NOMO-1 treated with DMSO at 0.1 percent for 48 hours (cell line): ENCODE data around the gene STX5.
A peak's percentile ranks its signal among the peaks of the same experiment; 100 is the strongest.
"Not testable (repeated sequence)": the region's sequence is repeated elsewhere in the genome, so short reads cannot be mapped to it uniquely, and the experiment has no call there.

Experiments
- DNase-seq: peaks from one replicate; lab custom pipeline; 2025; ENCODE audit not compliant: unreplicated experiment; lab: John Stamatoyannopoulos, UW

Gene STX5

DNA sequence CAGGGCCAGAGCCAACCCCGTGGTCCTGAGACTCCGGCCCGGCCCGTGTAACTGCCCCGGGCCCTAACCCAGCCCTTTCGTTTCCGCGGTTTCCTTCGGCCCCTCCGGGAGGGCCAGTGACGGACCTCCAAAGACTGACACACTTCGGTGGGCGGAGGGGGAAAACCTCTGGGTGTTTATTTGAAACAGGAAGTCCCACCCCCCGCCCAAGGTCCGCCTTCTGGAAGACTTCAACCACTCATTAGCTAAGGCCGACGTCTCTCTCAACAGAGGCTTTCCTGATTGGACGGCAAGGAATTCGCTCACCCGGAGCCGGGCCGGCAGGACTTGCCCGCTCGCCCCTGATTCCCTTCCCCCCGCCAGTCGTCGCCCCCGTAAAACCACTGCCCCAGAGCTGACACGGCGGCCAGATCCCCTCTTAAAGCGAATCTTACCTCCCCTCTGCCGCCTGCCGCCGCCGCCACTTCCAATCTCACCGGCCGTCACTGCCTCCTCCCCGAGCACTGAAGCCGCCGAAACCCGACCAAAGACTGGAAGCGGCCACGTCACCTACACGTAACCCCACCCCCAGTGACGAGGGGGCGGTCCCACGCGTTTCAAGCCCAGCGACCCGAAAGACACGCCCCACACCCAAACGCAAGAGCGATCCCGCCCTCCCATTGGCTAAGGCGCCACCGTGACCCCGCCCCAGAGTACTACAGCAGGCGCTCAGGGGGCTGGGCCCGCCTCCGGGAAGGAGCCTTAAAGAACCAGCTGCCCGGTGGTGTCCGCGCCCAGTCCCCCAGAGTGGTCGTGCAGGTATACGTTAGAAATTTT lies at the start of gene STX5:
Gene STX5, minus strand, starts transcription at position 532 of the 816 bp plus-strand sequence. CDS start 808 bp downstream, outside the sequence.
- peak; percentile 97 for DNase-seq

DNA sequence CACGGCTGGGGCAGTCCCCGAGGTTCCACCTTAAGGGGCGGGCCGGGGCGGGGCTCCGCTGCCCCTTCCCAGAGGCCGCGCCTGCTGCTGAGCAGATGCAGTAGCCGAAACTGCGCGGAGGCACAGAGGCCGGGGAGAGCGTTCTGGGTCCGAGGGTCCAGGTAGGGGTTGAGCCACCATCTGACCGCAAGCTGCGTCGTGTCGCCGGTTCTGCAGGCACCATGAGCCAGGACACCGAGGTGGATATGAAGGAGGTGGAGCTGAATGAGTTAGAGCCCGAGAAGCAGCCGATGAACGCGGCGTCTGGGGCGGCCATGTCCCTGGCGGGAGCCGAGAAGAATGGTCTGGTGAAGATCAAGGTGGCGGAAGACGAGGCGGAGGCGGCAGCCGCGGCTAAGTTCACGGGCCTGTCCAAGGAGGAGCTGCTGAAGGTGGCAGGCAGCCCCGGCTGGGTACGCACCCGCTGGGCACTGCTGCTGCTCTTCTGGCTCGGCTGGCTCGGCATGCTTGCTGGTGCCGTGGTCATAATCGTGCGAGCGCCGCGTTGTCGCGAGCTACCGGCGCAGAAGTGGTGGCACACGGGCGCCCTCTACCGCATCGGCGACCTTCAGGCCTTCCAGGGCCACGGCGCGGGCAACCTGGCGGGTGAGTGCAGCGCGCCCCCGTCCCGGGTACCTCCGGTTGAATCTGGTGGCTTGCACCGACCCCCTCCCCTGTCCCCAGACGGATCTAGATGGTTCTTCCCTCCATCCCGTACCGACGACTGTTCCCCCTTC lies 49.1 kb upstream of the STX5 start, which contains the start of gene SLC3A2:
Gene SLC3A2, plus strand, starts transcription at position 94 of the 776 bp plus-strand sequence. Its CDS starts 128 bp downstream, at position 222.
- DNase-seq, result peak; percentile 89

GRCh38 chr11:62880231-62880802 lies 48.5 kb upstream of the STX5 start:
- DNase-seq, result peak; percentile 34

DNA sequence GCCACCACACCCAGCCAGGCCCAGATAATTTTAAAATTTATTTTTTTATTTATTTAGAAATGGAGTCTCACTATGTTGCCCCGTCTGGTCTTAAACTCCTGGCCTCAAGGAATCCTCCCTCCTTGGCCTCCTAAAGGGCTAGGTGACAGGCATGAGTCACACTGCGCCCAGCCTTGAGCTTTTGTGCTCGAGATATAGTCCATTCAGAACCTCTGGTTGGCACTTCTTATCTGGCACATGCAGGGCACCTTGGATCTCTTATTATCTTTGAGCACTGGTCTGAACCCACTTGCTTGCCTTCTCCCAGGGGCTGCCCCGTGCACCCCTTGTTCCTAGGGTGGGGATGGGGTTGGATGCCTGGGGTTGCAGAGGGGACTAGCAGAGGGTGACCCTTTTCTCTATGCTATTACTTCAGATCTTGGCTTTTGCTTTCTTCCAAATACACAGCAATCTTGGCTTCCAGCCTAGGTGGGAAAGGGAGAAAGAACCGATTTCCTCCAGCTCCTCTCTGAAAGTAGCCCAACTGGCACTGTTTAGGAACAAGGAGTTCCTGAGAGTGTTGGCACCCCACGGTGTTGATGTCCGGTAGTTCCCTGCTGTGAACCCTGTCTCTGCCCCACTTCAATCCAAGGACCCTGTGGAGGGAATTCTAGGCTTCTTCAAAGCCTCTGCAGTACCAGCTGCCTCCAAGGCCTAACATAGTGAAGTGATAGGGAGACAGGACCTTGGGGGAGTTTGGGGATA lies 47.6 kb upstream of the STX5 start:
- DNase-seq, result no peak

- no peak for DNase-seq
Observed at GRCh38 chr11:62876712-62877111, 44.9 kb upstream of the STX5 start.

- DNase-seq, result no peak
Observed at GRCh38 chr11:62875698-62876478, 44.0 kb upstream of the STX5 start.

DNA sequence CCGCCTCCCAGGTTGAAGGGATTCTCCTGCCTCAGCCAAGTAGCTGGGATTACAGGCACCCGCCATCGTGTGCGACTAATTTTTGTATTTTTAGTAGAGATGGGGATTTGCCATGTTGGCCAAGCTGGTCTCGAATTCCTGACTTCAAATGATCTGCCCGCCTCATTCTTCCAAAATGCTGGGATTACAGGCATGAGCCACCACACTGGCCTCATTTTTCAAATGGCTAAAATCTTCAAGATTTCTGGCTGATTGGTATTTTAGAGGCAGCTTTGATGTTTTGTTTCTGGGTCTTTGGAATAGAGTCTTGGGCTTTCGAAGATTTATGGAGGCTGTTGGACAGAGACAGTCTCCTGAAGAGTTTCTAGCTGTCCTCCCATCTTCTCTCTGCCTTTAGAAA lies 43.0 kb upstream of the STX5 start:
- no peak for DNase-seq

- no peak for DNase-seq
Observed at GRCh38 chr11:62865635-62866034, 33.8 kb upstream of the STX5 start.

GRCh38 chr11:62863687-62864335 lies 32.0 kb upstream of the STX5 start:
- no peak for DNase-seq

- DNase-seq, result not testable (repeated sequence)
Observed at GRCh38 chr11:62861564-62862192, 29.8 kb upstream of the STX5 start.

DNA sequence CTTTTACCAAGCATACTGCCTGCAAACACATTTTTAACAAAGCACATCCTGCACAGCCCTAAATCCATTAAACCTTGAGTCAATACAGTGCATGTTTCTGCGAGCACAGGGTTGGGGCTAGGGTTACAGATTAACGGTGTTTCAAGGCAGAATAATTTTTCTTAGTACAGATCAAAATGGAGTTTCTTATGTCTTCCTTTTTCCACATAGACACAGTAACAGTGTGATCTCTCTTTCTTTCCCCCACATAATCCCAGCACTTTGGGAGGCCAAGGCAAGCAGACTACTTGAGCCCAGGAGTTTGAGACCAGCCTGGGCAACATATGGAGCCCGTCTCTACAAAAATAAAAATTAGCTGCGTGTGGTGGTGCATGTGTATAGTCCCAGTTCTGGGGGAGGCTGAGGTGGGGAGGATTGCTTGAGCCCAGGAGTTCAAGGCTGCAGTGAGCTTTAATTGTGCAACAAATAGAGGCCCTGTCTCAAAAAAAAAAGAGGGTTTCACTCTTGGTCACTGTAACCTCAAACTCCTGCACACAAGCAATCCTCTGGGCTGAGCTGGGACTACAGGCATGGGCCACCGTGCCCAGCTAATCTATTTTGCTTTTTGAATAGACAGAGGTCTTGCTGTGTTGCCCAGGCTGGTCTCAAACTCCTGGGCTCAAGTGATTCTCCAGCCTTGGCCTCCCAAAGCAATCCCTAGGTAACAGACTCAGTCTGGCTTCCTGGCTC lies 29.1 kb upstream of the STX5 start:
- no peak for DNase-seq

DNA sequence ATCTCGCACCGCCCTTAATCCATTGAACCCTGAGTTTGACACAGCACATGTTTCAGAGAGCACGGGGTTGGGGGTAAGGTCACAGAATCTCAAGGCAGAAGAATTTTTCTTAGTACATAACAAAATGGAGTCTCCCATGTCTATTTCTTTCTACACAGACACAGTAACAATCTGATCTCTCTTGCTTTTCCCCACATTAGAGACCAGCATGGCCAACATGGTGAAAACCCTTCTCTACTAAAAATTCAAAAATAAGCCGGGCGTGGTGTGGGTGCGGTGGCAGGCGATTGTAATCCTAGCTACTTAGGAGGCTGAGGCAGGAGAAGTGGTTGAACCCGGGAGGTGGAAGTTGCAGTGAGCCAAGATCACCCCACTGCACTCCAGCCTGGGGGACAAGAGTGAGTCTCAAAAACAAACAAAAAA lies 27.4 kb upstream of the STX5 start:
- not testable (repeated sequence) for DNase-seq

- DNase-seq, result no peak
Observed at GRCh38 chr11:62858201-62858600, 26.4 kb upstream of the STX5 start.

DNA sequence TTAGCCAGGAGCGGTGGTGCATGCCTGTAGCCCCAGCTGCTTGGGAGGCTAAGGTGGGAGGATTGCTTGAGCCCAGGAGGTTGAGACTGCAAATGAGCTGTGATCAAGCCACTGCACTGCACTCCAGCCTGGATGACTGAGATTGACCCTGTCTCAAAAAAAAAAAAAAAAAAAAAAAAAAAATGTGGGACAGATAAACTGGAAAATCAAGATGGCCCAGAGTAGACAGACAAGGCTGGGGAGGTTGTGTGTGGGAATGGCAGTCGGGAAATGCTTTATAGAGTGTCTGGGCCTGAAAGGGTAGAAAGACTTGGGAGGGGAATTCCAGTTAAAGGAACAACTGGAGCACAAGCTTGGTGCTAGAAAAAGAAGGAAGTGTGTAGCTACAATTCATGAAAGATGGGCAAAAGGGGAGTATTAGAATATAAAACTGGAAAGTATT lies 25.7 kb upstream of the STX5 start:
- no peak for DNase-seq

GRCh38 chr11:62856333-62856895 lies 24.6 kb upstream of the STX5 start:
- DNase-seq, result no peak

DNA sequence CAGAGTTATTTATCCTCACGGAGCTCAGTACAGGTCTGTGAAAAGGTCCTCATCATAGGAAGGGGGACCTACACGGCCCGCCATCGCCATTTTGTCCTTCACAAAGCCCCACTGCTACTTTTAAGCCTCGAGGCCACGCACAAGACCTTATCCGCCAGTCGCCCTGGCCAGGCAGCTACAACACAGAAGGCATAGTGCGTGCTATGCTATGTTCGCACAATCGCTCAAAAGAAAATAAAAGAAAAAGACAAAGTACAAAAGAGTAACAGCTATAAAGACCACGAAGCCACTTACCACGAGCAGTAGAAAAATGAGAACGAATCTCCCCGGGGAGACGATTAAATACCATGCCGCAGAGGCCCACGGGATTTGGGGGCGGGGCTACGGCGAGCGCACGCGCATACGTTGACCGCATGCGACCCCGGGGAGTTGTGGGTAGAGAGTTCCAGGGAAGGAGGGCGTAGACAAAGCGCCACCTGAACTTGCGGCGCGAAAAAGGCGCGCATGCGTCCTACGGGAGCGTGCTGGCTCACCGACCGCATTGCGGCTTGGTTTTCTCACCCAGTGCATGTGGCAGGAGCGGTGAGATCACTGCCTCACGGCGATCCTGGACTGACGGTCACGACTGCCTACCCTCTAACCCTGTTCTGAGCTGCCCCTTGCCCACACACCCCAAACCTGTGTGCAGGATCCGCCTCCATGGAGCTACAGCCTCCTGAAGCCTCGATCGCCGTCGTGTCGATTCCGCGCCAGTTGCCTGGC lies 23.9 kb upstream of the STX5 start:
- DNase-seq, result peak; percentile 97

DNA sequence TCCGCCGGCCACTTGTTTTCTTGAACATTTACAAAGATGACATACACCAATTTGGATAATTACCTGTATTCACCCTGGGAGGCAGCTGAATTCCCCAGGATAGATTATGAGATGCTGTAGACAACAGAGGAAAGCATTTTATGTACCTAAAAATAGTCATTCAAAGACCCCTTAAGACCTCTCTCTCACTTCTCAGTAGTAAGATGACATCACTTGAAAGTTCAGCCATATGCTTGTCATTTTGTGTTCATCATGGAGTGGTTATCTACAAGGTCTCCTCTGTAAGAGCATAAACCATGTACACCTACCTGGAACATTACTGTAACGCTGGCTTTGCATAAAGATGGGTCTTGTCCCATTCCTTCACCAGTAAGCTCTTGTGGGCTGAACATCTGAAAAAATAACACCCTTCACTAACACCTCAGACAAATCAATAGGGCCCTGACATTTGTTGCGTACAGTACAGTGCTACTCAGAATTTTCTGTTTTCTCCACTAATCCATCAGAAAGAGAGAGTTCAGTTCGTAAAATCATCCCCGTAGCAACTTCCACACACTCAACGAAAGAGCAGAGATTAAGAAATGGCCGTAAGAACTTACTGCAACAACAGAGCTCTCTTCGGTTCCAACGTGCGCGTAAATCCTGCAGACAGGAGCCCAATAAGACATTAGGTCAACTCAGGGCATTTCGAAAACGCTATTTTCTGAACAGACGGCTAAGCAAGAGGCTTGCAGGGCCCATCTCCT lies 23.1 kb upstream of the STX5 start:
- no peak for DNase-seq
